ENCODE results near the gene WBP1.
"Not testable (repeated sequence)": the region's sequence is repeated elsewhere in the genome, so short reads cannot be mapped to it uniquely, and the experiment has no call there.

Gene WBP1

DNA sequence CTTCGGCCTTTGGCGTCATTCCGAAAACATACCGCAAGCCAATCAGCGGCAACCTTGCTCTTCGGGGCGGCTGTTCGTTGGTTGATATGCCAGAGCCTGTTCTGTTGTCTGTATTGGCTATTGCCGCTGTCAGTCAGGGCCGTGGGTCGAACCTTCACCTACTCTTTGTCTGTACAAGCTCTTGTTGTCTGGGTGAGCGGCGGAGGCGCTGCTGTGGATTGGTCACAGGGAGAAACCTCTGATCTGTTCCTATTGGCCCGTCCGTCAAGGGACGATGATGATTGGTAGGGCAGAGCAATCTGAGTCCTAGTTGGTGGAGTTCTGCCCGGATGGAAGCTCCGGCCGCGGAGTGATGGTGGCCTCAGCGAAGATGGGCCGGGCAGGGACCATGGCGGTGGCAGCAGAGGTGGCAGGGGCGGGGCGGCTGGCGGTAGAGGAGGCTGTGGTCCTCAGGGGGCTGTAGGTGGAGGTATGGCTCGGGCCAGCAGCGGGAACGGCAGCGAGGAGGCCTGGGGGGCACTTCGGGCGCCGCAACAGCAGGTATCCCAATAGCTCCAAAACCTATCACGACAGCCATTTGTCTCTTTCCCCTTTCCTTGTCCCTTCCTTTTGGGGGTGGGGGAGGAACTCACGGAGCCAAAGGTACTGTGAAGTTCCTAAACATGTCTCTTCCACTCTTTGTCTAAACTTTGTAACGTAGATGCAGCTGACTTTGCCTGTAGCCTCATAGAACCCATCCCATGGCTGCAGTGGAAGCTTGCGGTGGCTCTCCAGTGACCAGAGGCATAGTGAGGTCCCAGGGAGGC lies at the start of gene WBP1:
Gene WBP1, plus strand, starts transcription at position 307 of the 806 bp plus-strand sequence. Its CDS starts 165 bp downstream, at position 472.
- peak; percentile 98 for DNase-seq

DNA sequence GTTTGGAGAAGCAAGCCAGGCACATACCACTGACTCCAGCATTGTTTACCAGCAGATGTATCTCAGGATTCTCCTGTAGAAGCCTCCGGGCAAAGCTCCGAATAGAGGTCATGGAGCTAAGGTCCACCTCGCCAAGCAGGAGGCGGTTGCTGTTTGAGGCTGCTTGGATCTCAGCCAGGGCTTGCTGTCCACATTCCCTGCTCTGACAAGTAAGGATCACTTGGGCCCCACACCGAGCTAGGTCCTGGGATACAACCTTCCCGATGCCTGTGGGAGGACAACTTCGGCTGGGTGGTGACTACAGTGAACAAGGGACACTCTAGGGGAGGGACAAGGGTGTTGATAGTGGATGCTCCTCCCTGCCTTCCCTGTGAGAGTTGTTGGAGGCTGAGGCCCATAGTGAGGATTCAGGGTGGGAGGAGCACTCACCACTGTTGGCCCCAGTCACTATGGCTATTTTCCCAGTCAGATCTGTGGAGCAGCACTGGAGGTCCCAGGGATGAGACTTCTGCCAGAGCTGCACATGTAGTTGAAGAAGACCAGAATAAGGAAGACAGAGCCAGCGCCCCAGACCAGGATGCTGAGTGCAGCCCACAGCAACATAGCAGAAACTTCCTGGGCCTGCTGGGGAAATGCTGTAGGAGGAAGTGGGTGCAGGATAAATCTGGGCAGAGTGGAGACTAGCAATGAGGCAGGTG lies 45.1 kb upstream of the WBP1 start:
- DNase-seq: no peak

- DNase-seq: no peak
Measured at GRCh38 chr2:74414441-74414840, 43.8 kb upstream of the WBP1 start.

DNA sequence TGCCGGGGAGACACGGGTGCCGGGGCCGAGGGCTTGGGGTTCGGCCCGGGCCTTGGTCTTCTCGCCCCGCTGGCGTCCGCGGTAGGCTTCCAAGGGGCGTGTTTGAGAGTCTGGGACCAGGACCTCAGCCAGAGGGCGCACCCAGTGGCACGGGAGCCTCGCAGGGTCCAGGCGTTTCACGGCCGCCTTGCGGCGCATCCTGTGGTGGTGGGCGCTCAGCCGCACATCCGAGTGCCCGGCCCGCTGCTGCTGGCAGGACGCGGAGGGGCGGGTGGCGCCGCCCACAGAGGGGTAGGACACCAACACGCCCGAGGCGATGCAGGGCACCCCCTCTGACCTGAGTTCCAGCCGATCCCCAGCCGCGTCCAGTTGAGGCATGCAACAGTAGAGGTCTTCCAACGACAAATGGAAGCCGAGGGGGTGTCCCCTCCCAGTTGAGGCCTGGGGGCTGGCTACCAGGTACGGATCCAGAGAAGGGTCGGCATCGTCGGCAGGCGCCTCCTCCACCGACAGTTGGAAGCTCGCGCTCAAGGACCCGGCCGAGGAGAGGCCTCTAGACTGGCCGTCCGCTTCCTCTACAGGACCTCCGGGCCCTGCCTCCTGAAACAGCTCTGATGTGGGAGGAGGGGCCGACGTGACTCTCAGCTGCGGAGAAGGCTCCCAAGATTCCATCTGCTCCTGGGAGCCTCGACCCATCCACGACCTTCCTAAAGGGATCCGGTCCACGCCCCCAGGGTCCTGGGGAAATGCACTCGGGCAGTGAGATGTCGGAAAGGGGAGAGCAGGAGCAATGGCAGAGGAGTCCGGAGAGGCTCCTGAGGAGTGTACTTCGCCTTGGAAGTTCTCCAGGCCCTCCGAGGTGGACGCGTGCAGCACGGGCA lies 43.1 kb upstream of the WBP1 start:
- peak; percentile 30 for DNase-seq

GRCh38 chr2:74415762-74416395 lies 42.4 kb upstream of the WBP1 start:
- DNase-seq: no peak

GRCh38 chr2:74416778-74417177 lies 41.5 kb upstream of the WBP1 start:
- DNase-seq: no peak

DNA sequence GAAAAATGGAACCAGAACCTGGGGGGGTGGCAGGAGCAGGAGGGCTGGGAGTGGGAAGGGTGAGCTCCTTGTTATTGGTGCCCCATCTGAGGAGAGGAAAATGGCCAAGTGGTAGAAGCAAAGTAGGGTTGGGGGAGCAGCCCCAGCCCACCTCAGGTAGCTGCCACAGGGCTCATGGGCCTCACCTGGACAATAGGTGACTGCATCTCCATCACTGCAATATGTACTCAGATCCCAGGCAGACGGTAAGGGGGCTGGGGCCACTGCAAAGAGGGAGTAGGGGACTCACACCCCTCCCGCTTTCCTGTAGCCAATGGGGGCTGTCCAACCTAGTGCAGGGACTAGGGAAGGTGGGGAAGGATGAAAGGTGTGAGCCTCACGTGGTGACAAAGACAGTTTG lies 41.0 kb upstream of the WBP1 start:
- DNase-seq: no peak

- no peak for DNase-seq
Measured at GRCh38 chr2:74417763-74418162, 40.5 kb upstream of the WBP1 start.

- DNase-seq: no peak
Measured at GRCh38 chr2:74418312-74418711, 39.9 kb upstream of the WBP1 start.

- no peak for DNase-seq
Measured at GRCh38 chr2:74419345-74419744, 38.9 kb upstream of the WBP1 start.

- DNase-seq: no peak
Measured at GRCh38 chr2:74420006-74420405, 38.2 kb upstream of the WBP1 start.

DNA sequence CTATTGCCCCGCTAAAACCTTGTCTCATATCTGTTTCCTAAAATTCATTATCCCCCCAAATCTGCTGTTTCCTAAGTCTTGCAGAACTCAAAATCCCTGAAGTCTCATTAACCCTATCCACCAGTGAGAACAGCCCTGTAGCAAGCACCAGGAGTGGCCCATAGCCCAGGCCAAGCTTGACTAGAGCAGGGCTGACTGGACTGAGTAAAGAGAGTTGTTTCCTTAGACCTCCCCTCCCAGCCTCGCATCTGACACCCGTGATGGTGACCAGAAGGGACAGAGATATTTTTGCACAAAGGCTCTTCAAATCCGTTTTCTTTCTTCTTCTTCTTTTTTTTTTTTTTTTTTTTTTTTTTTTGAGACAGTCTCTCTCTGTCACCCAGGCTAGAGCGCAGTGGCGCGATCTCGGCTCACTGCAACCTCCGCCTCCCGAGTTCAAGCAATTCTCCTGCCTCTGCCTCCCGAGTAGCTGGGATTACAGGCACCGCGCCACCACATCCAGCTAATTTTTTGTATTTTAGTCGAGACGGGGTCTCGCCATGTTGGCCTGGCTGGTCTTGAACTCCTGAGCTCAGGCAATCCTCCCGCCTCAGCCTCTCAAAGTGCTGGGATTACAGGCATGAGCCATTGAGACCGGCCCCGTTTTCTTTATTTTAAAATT lies 37.7 kb upstream of the WBP1 start:
- not testable (repeated sequence) for DNase-seq

DNA sequence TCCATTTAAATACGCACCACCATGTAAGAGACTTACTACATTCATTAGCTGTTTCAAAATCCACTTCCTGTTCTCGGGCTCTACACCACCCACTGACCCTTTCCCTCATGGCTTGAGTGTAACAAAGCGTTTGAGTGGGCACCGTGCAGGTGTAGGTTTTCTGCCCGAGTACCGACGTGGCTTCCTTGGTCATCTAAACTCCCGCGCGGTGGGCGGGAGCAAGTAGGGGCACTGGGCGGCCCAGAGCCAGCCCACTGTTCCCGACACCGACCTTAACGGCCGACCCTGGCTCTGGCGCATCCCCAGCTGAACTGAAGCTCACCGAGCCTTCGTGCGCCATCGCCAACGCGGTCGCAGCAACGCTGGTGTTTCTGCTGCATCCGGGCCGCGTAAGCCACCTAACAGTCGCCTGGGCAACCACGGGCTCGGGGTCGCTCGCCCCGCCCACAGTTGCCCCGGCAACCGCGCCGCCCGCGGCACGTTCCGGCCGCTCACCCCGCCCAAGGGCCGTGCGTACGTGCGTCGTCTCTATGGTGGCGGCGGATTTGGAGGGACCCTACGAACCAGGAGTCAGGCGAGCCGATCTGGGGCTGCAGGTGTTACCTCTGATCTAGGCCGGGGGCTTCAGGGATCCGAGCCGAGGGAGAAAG lies 36.9 kb upstream of the WBP1 start, which contains the start of the genes C2orf81 and WDR54:
Gene C2orf81, minus strand, starts transcription at position 399 of the 650 bp plus-strand sequence. Its CDS starts 59 bp downstream, at position 340.
Gene WDR54, plus strand, starts transcription at position 510 of the 650 bp plus-strand sequence. CDS start 424 bp downstream, outside the sequence.
- peak; percentile 95 for DNase-seq

GRCh38 chr2:74423231-74424095 lies 34.8 kb upstream of the WBP1 start:
- DNase-seq: no peak

- no peak for DNase-seq
Measured at GRCh38 chr2:74424139-74424992, 33.9 kb upstream of the WBP1 start.

DNA sequence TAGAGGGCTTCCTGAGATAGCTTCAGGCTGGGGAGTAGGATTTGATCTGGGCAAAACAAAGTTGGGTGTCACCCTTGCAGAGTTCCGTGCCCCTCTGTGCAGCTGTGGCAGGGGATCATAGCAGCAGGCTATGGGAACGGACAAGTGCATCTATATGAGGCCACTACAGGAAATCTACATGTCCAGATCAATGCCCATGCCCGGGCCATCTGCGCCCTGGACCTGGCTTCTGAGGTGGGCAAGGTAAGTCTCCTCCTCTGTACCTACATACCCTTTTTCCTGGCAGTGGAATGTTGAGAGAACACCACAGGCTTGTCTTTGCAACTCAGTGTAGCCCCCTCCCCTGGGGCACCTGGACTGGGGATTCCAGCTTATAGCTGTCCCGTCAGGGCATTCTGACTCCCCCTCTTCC lies 33.2 kb upstream of the WBP1 start:
- DNase-seq: no peak

DNA sequence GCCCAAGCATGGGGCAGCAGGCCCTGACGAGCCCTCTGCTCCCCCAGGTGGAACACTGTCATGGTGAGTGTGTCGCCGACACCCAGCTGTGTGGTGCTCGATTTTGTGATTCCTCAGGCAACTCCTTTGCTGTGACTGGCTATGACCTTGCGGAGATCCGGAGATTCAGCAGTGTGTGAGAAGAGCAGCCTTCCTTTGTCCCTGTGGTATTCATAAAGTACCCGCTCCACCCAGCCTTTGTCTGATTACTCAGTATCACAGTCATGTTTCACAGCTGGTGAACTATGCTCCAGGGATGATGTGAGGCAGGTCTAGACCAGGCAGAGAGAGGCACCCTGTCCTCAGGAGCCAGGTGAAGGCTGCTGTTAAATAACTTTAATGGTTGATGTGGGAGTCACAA lies 32.7 kb upstream of the WBP1 start:
- DNase-seq: no peak

DNA sequence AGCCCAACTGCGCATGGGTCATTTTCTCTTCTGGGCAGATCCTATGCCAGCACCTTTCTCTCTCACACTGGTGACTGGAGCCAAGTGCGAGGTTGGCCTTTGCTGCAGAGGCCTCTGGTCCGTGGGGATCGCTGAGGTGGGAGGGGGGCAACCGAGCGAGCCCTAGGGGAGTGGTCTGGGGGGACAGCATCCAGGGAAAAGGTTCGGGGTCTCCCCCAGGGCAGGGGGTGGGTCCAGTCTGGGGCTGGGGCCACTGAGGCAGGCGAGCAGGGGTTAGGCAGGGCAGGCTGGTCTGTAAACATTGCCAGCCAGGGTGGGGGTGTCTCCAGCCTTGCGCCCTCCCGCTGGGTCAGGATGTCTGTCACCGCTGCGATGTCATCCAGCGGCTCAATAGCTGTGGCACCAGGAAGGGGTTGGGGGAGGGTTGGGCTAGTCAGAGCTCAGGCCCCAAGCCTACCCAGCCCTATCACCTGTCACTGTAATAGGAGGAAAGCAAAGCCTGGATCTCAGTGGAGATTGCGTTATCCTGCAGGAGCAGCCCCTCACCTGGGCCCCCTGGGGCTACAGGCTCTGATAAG lies 32.0 kb upstream of the WBP1 start:
- DNase-seq: no peak

DNA sequence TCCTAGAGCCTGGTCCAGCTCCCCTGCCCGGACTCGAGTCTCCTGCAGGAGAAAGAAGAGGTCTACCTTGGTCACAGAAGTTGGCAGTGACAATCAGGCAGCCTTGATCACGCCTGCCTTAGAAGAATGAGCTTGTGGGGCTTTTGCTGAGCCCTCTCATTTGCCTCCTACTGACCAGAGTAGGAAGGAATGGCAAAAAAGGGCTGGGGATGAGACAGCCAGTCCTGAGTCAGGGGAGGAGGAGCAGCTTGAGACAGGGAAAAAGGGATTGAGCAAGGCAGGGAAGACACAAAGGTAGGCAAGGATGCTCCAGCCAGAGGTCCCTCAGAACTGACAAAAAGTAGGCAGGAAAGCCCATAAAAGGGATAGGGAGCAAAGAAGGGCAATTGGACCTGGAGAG lies 30.7 kb upstream of the WBP1 start:
- DNase-seq: no peak
